ENCODE measurements around the gene C1orf53. TPM values are rescaled to one million over a fixed set of nuclear protein-coding genes. Genes with fewer than 3 reads are reported as not detected.

The C1orf53 gene
- total and polyA plus RNA-seq, 2 of the 13 experiments (the other 11 are each of a cell fraction or from before 2014, with no cell fraction given): 5.8 to 10.1 TPM

DNA sequence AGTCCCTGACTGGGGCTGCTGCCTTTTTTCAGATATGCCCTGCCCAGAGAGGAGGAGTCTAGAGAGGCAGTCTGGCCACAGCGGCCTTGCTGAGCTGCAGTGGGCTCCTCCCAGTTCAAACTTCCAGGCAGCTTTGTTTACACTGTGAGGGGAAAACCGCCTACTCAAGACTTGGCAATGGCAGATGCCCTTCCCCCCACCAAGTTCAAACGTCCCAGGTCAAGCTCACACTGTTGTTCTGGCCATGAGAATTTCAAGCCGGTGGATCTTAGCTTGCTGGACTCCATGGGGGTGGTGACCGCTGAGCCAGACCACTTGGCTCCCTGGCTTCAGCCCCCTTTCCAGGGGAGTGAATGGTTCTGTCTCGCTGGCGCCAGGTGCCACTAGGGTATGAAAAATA is 18.3 kb upstream of the C1orf53 start (continued):
- TF ChIP-seq, protein P1, sequence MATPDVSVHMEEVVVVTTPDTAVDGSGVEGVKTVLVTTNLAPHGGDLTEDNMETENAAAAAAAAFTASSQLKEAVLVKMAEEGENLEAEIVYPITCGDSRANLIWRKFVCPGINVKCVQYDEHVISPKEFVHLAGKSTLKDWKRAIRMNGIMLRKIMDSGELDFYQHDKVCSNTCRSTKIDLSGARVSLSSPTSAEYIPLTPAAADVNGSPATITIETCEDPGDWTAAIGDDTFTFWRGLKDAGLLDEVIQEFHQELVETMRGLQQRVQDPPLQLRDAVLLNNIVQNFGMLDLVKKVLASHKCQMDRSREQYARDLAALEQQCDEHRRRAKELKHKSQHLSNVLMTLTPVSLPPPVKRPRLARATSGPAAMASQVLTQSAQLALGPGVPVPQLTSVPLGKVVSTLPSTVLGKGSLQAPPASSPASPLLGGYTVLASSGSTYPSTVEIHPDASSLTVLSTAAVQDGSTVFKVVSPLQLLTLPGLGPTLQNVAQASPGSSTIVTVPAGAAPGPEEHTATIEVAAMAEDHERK (CRISPR knock-in tag; IDR thresholded peaks at IDR 0.05; ENCODE audit: low read depth): no peak
- no peak for TF ChIP-seq ZNF329 (CRISPR knock-in tag; IDR thresholded peaks at IDR 0.05; ENCODE audit: low read depth)
- TF ChIP-seq, protein P2, sequence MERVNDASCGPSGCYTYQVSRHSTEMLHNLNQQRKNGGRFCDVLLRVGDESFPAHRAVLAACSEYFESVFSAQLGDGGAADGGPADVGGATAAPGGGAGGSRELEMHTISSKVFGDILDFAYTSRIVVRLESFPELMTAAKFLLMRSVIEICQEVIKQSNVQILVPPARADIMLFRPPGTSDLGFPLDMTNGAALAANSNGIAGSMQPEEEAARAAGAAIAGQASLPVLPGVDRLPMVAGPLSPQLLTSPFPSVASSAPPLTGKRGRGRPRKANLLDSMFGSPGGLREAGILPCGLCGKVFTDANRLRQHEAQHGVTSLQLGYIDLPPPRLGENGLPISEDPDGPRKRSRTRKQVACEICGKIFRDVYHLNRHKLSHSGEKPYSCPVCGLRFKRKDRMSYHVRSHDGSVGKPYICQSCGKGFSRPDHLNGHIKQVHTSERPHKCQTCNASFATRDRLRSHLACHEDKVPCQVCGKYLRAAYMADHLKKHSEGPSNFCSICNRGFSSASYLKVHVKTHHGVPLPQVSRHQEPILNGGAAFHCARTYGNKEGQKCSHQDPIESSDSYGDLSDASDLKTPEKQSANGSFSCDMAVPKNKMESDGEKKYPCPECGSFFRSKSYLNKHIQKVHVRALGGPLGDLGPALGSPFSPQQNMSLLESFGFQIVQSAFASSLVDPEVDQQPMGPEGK (CRISPR knock-in tag; IDR thresholded peaks at IDR 0.05): peak; percentile 49
- no peak for TF ChIP-seq REL (CRISPR knock-in tag; conservative IDR thresholded peaks at IDR 0.05)
- TF ChIP-seq ZNF343 (CRISPR knock-in tag; IDR thresholded peaks at IDR 0.05): no peak
- TF ChIP-seq ZNF382 (CRISPR knock-in tag; IDR thresholded peaks at IDR 0.05; ENCODE audit: borderline replicate concordance): no peak
- peak; percentile 68; the same call in 1 of the 2 replicates for TF ChIP-seq ZNF652 (CRISPR knock-in tag; IDR thresholded peaks at IDR 0.05; ENCODE audit: borderline replicate concordance, low read depth)
- TF ChIP-seq ZNF629 (CRISPR knock-in tag; conservative IDR thresholded peaks at IDR 0.05): no peak
- peak; percentile 69; the same call in 1 of the 2 replicates for TF ChIP-seq PHF21A (CRISPR knock-in tag; IDR thresholded peaks at IDR 0.05)
- TF ChIP-seq, protein P3, sequence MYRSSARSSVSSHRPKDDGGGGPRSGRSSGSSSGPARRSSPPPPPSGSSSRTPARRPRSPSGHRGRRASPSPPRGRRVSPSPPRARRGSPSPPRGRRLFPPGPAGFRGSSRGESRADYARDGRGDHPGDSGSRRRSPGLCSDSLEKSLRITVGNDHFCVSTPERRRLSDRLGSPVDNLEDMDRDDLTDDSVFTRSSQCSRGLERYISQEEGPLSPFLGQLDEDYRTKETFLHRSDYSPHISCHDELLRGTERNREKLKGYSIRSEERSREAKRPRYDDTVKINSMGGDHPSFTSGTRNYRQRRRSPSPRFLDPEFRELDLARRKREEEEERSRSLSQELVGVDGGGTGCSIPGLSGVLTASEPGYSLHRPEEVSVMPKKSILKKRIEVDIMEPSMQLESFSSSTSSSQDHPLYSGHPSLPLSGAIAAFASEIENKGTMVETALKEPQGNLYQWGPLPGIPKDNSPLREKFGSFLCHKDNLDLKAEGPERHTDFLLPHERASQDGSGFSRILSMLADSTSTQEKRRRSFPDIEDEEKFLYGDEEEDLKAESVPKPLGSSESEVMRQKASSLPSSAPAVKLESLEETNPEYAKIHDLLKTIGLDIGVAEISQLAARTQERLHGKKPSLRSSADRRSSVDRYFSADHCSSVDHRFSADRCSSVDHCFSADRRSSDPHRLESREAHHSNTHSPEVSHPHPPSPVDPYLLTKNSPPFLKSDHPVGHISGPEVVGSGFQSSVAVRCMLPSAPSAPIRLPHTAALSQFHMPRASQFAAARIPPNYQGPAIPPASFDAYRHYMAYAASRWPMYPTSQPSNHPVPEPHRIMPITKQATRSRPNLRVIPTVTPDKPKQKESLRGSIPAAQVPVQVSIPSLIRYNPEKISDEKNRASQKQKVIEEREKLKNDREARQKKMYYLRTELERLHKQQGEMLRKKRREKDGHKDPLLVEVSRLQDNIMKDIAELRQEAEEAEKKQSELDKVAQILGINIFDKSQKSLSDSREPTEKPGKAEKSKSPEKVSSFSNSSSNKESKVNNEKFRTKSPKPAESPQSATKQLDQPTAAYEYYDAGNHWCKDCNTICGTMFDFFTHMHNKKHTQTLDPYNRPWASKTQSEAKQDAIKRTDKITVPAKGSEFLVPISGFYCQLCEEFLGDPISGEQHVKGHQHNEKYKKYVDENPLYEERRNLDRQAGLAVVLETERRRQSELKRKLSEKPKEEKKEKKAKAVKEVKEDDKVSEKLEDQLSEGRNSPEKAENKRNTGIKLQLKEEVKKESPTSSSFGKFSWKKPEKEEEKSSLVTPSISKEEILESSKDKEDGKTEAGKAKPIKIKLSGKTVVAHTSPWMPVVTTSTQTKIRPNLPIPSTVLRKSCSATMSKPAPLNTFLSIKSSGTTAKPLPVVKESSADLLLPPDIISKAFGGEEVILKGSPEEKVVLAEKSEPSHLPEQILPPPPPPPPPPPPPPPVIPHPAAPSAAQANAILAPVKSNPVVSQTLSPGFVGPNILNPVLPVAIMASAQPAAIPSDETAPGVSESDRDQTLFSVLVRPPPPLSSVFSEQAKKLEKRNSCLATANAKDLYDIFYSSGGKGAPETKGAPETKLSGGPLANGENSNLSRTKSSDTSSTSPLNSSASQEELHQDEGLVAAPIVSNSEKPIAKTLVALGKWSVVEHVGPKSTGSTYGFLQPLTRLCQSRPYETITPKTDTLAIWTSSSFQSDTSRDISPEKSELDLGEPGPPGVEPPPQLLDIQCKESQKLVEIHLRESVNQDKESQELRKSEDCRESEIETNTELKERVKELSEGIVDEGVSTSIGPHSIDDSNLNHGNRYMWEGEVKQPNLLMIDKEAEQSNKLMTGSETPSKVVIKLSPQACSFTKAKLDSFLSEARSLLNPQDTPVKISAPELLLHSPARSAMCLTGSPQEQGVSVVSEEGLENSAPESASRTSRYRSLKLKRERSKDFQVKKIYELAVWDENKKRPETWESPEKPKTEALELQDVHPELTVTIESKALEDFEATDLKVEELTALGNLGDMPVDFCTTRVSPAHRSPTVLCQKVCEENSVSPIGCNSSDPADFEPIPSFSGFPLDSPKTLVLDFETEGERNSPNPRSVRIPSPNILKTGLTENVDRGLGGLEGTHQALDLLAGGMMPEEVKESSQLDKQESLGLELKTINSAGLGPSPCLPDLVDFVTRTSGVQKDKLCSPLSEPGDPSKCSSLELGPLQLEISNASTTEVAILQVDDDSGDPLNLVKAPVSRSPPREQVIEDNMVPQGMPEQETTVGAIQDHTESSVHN (CRISPR knock-in tag; IDR thresholded peaks at IDR 0.05): no peak
- TF ChIP-seq, protein P4, sequence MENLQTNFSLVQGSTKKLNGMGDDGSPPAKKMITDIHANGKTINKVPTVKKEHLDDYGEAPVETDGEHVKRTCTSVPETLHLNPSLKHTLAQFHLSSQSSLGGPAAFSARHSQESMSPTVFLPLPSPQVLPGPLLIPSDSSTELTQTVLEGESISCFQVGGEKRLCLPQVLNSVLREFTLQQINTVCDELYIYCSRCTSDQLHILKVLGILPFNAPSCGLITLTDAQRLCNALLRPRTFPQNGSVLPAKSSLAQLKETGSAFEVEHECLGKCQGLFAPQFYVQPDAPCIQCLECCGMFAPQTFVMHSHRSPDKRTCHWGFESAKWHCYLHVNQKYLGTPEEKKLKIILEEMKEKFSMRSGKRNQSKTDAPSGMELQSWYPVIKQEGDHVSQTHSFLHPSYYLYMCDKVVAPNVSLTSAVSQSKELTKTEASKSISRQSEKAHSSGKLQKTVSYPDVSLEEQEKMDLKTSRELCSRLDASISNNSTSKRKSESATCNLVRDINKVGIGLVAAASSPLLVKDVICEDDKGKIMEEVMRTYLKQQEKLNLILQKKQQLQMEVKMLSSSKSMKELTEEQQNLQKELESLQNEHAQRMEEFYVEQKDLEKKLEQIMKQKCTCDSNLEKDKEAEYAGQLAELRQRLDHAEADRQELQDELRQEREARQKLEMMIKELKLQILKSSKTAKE (CRISPR knock-in tag; IDR thresholded peaks at IDR 0.05; ENCODE audit: borderline replicate concordance): peak; percentile 93
- 0 out of 2 replicates have a peak, but pooled peaks have one; percentile 58 for TF ChIP-seq ZNF772 (CRISPR knock-in tag; IDR thresholded peaks at IDR 0.05)
- no peak for TF ChIP-seq PAX8 (CRISPR knock-in tag; IDR thresholded peaks at IDR 0.05; ENCODE audit: borderline replicate concordance)
- TF ChIP-seq MIER3 (CRISPR knock-in tag; IDR thresholded peaks at IDR 0.05; ENCODE audit: borderline replicate concordance): no peak
- no peak for TF ChIP-seq NFE2L2 (IDR thresholded peaks at IDR 0.05; ENCODE audit: low read length)

All from HepG2 (cell line).